Measurements from ENCODE around the gene SPEN.
"Not testable (repeated sequence)": the region's sequence is repeated elsewhere in the genome, so short reads cannot be mapped to it uniquely, and the experiment has no call there.

SPEN gene

DNA sequence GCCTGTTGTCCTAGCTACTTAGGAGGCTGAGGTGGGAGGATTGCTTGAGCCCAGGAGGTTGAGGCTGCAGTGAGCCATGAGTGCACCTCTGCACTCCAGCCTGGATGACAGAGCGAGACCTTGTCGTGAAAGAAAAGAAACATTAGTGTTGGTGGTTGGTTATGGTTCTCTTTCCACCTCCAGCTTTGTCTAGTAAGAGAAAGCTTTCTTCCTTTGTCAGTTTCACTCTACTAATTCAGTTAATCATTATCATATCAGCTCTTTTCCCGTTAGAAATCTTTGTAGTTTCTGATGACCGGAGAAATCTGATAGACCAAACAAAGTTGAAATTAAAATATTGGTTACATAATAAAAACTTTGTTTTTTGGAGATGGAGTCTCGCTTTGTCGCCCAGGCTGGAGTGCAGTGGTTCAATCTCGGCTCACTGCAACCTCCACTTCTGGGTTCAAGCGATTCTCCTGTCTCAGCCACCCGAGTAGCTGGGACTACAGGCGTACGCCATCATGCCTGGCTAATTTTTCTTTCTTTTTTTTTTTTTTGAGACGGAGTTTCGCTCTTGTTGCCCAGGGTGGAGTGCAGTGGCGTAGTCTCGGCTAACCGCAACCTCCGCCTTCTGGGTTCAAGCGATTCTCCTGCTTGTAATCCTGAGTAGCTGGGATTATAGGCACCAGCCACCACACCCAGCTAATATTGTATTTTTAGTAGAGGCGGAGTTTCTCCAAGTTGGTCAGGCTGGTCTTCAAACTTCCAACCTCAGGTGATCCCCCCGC lies 49.5 kb downstream of the SPEN start:
- DNase-seq (ENCODE audit: low read depth in 3 of 3) = not testable (repeated sequence)

DNA sequence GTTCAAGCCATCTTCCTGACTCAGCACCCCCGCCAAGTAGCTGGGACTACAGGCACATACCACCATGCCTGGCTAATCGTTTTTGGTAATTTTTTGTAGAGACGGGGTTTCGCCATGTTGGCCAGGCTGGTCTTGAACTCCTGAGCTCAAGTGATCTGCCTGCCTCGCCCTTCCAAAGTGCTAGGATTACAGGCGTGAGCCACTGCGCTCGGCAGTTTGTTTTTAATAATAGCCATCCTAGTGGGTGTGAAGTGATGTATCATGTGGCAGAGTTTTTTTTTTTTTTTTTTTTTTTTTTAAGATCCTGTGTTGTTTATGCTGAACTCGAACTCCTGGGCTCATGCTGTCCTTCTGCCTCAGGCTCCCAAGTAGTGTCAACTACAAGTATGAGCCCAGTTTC lies 51.8 kb downstream of the SPEN start:
- no peak for DNase-seq (ENCODE audit: low read depth in 3 of 3)

DNA sequence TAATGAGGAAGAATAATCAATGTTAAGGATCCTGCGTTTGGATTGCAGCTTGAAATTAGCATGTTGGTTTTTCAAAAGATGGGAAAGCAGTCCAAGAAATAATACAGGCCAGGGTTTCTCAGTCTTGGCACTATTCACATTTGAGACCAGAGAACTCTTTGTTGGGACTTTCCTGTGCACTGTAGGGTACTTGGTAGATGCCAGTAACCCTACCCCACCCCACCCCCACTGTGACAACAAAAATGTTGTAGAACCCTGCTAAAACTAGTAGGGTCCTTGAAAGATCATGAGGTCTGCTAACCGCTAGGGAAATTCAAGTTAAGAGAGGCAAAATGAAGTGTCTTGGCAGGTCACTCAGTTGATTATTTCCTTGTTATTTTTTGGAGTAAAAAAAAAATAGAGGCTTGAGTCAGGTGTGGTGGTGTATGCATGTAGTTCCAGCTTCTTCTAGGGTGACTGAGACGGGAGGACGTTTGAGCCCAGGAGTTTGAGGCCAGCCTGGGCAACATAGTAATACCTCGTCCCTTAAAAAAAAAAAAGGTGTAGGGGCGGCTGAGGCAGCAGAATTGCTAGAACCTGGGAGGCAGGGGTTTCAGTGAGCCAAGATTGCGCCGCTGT lies 53.3 kb downstream of the SPEN start:
- DNase-seq (ENCODE audit: low read depth in 3 of 3) = no peak

DNA sequence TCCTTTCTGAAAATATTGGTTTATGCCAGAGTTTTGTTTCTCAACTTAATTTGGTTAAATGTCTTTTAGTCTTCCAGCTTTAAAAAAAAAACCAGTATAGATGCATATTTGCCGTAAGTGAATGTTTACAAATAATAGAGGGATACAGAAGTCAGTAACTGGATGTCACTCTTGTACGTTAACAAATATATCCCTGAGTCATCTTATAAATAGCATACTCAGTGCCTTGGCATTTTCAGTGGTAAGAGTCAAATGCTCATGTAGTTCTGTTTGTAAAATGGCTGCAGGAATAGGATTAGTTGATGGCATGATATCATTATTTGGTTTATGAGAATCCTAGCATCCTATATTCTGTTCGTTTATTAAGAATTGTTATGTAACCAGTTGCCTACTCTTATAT lies 55.4 kb downstream of the SPEN start:
- DNase-seq (ENCODE audit: low read depth in 3 of 3) = no peak

DNA sequence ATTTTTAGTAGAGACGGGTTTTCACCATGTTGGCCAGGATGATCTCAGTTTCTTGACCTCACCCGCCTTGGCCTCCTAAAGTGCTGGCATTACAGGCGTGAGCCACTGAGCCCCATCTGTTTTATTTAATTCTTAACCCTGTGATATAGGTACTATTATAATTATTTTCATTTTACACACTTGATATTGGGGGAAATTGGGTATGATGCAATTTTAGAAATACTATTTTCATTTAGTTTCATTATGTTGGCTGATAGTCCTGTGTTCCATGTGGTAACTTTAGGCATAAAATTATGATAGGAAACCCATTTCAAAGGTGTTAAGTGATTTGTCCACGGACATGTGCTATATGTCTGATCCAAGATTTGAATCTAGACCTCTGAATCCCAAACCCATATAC lies 61.1 kb downstream of the SPEN start:
- DNase-seq (ENCODE audit: low read depth in 3 of 3) = no peak

DNA sequence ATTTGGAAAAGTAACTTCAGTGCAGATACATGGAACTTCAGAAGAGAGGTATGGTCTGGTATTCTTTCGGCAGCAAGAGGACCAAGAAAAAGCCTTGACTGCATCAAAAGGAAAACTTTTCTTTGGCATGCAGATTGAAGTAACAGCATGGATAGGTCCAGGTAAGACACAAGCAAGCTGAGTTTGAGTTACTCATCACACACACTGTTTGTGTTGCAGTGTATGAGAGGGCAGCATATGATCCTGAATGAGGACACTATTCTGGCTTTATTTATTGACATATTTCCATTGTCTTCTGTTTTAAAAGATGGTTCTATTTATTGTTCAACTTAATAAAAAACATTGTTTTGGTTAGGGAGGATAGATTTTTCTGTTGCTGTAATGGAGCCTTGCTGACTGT lies 63.6 kb downstream of the SPEN start:
- no peak for DNase-seq (ENCODE audit: low read depth in 3 of 3)

DNA sequence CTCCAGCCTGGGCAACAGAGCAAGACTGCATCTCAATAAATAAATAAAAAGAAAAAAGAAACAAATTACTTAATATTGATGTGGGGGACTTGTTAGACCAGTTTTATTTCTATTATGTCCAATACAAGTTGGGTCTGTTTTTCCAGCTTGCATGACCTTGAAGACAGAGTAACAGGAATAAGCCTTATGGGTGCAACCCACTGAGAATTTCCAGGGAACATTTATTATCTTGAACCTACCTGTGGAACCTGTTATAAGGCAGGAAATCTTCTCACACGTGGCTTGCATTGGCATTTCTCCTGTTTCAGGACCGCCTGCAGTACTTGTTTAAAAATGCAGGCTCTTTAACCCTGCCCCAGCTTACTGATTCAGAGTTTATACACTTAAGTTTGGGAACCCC lies 64.4 kb downstream of the SPEN start:
- DNase-seq (ENCODE audit: low read depth in 3 of 3) = no peak

DNA sequence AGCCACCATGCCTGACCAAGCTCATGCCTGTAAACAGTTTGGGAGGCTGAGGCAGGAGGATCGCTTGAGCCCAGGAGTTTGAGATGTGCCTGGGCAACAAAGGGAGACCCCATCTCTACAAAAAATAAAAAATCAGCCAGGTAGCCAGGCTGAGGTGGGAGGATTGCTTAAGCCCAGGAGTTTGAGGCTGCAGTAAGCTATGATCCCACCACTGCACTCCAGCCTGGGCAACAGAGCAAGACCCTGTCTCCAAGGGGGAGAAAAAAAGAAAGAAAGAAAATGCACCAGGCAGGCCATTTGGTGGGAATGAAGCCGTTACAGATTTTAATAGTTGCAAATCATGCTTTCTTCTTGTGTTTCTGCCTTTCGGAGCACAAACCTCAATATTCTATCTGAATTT lies 66.1 kb downstream of the SPEN start:
- not testable (repeated sequence) for DNase-seq (ENCODE audit: low read depth in 3 of 3)

DNA sequence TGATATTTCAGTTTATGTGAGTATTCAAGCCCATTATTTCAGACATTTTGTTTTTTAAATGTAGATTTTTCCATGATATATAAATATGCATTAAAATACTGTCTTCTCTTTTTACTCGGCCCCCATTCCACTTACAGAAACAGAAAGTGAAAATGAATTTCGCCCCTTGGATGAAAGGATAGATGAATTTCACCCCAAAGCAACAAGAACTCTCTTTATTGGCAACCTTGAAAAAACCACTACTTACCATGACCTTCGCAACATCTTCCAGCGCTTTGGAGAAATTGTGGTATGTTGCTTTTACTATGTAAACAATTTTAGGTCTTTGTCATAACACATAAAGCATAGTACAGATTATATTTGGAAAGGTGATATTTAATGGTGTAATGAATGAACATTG lies 68.5 kb downstream of the SPEN start:
- no peak for DNase-seq (ENCODE audit: low read depth in 3 of 3)

DNA sequence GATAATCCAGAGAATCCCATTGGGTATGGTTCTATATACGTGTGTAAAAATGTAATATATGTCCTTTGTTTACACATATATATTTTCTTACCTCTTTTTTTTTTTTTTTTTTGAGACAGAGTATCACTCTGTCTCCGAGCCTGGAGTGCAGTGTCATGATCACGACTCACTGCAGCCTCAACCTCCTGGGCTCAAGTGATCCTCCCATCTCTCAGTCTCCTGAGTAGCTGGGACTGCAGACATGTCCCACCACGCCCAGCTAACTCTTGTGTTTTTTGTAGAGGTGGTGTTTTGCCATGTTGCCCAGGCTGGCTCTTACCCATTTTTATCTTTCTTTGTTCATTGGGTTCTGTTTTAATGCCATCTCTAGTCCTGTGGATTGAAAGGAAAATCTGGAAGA lies 68.9 kb downstream of the SPEN start:
- DNase-seq (ENCODE audit: low read depth in 3 of 3) = no peak

DNA sequence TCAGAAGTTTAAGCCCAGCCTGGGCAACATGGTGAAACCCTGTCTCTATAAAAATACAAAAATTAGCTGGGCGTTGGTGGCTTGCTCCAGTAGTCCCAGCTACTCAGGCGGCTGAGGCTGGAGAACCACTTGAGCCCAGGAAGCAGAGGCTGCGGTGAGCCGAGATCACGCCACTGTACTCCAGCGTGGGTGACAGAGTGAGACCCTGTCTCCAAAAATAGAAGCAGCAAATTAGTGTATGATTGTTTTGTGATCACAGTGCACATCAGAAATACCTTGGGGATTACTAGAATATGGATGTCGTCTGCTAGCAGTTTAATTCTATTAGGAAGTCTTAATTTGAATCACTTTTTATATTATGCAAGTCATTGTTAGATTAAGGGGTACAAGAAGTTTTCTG lies 69.4 kb downstream of the SPEN start:
- no peak for DNase-seq (ENCODE audit: low read depth in 3 of 3)

DNA sequence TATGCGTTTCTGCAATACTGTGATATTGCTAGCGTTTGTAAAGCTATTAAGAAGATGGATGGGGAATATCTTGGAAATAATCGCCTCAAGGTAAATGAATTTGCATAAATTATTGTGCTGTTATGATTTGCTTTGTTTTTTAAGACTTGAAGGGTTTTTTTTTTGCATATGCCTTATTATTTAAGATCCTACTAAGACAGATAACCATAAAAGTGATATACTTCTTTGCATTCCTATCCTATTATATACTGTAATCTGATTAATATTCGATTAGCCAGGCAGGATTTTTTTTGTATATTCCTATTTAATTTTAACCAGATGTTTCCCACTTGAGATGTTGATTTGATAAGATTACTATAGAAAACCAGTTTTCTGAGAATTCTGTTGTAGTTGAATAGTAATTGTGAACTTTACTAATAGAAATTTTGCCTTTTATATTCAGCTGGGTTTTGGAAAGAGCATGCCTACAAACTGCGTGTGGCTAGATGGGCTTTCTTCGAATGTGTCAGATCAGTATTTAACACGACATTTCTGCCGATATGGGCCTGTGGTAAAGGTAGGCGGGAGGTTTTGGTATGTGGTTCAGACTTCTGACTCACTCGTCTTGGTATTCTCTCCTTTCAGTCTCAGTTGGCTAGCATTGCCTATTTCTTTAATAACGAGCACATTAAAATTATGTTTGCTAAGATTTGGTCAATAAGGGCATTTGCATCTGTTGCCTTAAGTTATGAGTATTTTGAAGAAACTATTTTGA lies 71.6 kb downstream of the SPEN start:
- peak; percentile 47 to 63 (median 62) for DNase-seq (ENCODE audit: low read depth in 3 of 3)

DNA sequence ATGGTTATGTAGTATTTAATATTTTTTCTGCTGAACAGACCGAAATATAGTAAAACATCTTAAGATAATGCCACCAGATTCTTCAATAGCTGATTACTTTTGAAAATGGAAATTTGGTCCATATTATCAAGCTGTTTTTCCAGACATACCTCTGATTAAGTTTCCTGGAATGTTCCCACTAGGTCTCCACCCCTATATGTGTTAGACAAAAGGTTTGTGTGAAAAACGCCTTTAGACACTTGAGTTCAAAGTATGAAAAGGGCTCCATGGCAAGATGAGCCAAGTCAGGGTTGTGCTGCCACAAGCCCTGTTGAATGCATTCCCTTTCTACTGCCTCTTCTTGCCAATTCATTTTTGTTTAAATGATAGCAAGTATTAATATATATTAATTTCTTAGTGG lies 75.7 kb downstream of the SPEN start:
- no peak for DNase-seq (ENCODE audit: low read depth in 3 of 3)

DNA sequence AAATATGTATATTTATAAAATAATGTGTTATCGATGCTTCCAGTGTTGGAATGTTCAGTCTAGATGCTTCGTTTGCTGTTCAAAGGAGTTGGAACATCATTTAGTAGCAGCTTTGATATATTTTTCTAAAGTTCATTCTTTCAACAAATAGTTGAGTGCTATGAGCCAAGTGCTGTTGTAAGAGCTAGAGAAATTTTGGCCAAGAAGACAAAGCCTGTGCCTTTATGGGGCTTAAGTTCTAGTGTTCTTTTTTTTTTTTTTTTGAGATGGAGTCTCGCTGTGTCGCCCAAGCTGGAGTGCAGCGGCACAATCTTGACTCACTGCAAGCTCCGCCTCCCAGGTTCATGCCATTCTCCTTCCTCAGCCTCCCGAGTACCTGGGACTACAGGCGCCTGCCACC lies 78.9 kb downstream of the SPEN start:
- DNase-seq (ENCODE audit: low read depth in 3 of 3) = not testable (repeated sequence)

DNA sequence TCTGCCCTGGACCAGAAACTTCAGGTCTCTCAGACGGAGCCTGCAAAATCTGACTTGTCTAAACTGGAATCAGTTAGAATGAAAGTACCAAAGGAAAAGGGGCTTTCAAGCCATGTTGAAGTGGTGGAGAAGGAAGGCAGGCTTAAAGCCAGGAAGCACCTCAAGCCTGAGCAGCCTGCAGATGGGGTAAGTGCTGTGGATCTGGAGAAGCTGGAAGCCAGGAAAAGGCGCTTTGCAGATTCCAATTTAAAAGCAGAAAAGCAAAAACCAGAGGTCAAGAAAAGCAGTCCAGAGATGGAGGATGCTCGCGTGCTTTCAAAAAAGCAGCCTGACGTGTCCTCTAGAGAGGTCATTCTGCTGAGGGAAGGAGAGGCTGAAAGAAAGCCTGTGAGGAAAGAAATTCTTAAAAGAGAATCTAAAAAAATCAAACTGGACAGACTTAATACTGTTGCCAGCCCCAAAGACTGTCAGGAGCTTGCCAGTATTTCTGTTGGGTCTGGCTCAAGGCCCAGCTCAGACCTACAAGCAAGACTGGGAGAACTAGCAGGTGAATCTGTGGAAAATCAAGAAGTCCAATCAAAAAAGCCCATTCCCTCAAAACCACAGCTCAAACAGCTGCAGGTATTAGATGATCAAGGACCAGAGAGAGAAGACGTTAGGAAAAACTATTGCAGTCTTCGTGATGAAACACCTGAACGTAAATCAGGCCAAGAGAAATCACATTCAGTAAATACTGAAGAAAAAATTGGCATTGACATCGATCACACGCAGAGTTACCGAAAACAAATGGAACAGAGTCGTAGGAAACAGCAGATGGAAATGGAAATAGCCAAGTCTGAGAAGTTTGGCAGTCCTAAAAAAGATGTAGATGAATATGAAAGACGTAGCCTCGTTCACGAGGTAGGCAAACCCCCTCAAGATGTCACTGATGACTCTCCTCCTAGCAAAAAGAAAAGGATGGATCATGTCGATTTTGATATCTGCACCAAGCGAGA lies 81.8 kb downstream of the SPEN start:
- no peak for DNase-seq (ENCODE audit: low read depth in 3 of 3)

DNA sequence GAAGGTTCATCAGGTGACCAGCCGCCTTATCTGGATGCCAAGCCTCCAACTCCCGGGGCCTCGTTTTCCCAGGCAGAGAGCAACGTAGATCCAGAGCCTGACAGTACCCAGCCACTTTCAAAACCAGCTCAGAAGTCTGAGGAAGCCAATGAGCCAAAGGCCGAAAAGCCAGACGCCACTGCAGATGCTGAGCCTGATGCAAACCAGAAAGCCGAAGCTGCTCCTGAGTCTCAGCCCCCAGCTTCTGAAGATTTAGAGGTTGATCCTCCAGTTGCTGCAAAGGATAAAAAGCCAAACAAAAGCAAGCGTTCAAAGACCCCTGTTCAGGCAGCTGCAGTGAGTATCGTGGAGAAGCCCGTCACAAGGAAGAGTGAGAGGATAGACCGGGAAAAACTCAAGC lies 83.9 kb downstream of the SPEN start:
- no peak for DNase-seq (ENCODE audit: low read depth in 3 of 3)

DNA sequence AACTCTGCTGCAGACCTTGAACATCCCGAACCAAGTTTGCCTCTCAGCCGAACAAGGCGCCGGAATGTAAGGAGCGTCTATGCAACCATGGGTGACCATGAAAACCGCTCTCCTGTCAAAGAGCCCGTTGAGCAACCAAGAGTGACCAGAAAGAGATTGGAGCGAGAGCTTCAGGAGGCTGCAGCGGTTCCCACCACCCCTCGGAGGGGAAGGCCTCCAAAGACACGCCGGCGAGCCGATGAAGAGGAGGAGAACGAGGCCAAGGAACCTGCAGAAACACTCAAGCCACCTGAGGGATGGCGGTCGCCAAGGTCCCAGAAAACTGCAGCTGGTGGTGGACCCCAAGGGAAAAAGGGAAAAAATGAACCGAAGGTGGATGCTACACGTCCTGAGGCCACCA lies 84.4 kb downstream of the SPEN start:
- DNase-seq (ENCODE audit: low read depth in 3 of 3) = no peak

DNA sequence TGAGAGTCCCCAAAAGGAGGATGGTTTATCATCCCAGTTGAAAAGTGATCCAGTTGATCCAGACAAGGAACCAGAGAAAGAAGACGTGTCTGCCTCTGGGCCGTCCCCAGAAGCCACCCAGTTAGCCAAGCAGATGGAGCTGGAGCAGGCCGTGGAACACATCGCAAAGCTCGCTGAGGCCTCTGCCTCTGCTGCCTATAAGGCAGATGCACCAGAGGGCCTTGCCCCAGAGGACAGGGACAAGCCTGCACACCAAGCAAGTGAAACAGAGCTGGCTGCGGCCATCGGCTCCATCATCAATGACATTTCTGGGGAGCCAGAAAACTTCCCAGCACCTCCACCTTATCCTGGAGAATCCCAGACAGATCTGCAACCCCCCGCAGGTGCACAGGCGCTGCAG lies 85.1 kb downstream of the SPEN start:
- no peak for DNase-seq (ENCODE audit: low read depth in 3 of 3)

DNA sequence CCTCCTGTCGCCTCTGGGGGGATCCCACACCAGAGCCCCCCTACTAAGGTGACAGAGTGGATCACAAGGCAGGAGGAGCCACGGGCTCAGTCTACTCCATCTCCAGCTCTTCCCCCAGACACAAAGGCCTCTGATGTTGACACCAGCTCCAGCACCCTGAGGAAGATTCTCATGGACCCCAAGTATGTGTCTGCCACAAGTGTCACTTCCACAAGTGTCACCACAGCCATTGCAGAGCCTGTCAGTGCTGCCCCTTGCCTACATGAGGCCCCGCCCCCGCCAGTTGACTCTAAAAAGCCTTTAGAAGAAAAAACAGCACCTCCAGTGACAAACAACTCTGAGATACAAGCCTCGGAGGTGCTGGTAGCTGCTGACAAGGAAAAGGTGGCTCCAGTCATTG lies 86.2 kb downstream of the SPEN start:
- no peak for DNase-seq (ENCODE audit: low read depth in 3 of 3)

DNA sequence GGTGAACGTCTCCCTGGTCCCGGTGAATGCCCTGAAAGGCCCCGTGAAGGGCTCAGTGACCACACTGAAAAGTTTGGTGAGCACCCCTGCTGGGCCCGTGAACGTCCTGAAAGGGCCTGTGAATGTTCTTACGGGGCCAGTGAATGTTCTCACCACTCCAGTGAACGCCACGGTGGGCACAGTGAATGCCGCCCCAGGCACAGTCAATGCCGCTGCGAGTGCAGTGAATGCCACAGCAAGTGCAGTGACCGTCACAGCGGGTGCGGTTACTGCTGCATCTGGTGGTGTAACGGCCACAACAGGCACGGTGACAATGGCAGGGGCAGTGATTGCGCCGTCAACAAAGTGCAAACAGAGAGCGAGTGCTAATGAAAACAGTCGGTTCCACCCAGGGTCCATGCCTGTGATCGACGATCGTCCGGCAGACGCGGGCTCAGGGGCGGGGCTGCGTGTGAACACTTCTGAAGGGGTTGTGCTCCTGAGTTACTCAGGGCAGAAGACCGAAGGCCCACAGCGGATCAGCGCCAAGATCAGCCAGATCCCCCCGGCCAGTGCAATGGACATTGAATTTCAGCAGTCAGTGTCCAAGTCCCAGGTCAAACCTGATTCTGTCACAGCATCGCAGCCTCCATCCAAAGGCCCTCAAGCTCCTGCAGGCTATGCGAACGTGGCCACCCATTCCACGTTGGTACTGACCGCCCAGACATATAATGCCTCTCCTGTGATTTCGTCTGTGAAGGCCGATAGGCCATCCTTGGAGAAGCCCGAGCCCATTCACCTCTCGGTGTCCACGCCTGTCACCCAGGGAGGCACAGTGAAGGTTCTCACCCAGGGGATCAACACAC lies 86.9 kb downstream of the SPEN start:
- no peak for DNase-seq (ENCODE audit: low read depth in 3 of 3)
